ENCODE measurements around the gene POLR2B.
"Not testable (repeated sequence)": the region's sequence is repeated elsewhere in the genome, so short reads cannot be mapped to it uniquely, and the experiment has no call there.

The POLR2B gene

GRCh38 chr4:57053508-57053907 is 74.8 kb downstream of the POLR2B start:
- DNase-seq: no peak

- DNase-seq: peak in 1 of 14 donors; percentile 7
Observed at GRCh38 chr4:57055886-57056285, 77.2 kb downstream of the POLR2B start.

- no peak for DNase-seq
Observed at GRCh38 chr4:57059890-57060716, 81.4 kb downstream of the POLR2B start.

GRCh38 chr4:57060717-57061067 is 82.0 kb downstream of the POLR2B start:
- DNase-seq: not testable (repeated sequence)

GRCh38 chr4:57061395-57061794 is 82.7 kb downstream of the POLR2B start:
- no peak for DNase-seq

- DNase-seq: no peak
Observed at GRCh38 chr4:57063518-57063917, 84.8 kb downstream of the POLR2B start.

GRCh38 chr4:57064120-57064519 is 85.4 kb downstream of the POLR2B start:
- DNase-seq: no peak

- DNase-seq: no peak
Observed at GRCh38 chr4:57064811-57065711, 86.4 kb downstream of the POLR2B start.

GRCh38 chr4:57065730-57066482 is 87.2 kb downstream of the POLR2B start:
- no peak for DNase-seq

GRCh38 chr4:57068237-57068981 is 89.7 kb downstream of the POLR2B start:
- no peak for DNase-seq

GRCh38 chr4:57070461-57070860 is 91.8 kb downstream of the POLR2B start:
- no peak for DNase-seq

GRCh38 chr4:57071326-57071725 is 92.6 kb downstream of the POLR2B start:
- DNase-seq: no peak

GRCh38 chr4:57073559-57073958 is 94.9 kb downstream of the POLR2B start:
- no peak for DNase-seq

GRCh38 chr4:57074744-57075143 is 96.0 kb downstream of the POLR2B start:
- no peak for DNase-seq

GRCh38 chr4:57075367-57075766 is 96.7 kb downstream of the POLR2B start:
- no peak for DNase-seq

- no peak for DNase-seq
Observed at GRCh38 chr4:57076646-57077045, 98.0 kb downstream of the POLR2B start.

- DNase-seq: no peak
Observed at GRCh38 chr4:57077550-57078343, 99.1 kb downstream of the POLR2B start.

- DNase-seq: peak in 1 of 14 donors; percentile 13
Observed at GRCh38 chr4:57078685-57079521, 100.2 kb downstream of the POLR2B start.

Measured in C1 segment of cervical spinal cord (tissue), 14 donors.